Hepatocyte (in vitro differentiated cells): ENCODE measurements around the gene UHRF1. TPM values are rescaled to one million over a fixed set of nuclear protein-coding genes. Genes with fewer than 3 reads are reported as not detected.

Experiments
- DNase-seq: peaks from one replicate; pipeline ENCODE4 v3.0.0-alpha.2; 2016; ENCODE audit warnings: low spot score
- H2AFZ ChIP-seq: fragments of 200-600 bp; sonication (generic); 2 replicates; pipeline ENCODE4 v1.6.0; 2016; ENCODE audit warnings: antibody characterized with exemption, mild to moderate bottlenecking
- H3K27ac ChIP-seq: fragments of 200-600 bp; sonication (generic); 2 replicates; pipeline ENCODE4 v1.5.1; 2016; ENCODE audit warnings: mild to moderate bottlenecking
- H3K27me3 ChIP-seq: fragments of 200-600 bp; sonication (generic); 2 replicates; pipeline ENCODE4 v1.6.1; 2016
- H3K36me3 ChIP-seq: fragments of 200-600 bp; sonication (generic); replicated peaks from 2 replicates; pipeline ENCODE4 v1.5.1; 2016; ENCODE audit warnings: low read depth; ENCODE audit not compliant: insufficient read depth
- H3K4me1 ChIP-seq: fragments of 200-600 bp; sonication (generic); 2 replicates; pipeline ENCODE4 v1.5.1; 2016; ENCODE audit warnings: mild to moderate bottlenecking, moderate library complexity; ENCODE audit not compliant: insufficient read depth
- H3K4me2 ChIP-seq: fragments of 200-600 bp; sonication (generic); 2 replicates; pipeline ENCODE4 v1.6.0; 2016
- H3K4me3 ChIP-seq: fragments of 200-600 bp; sonication (generic); 2 replicates; pipeline ENCODE4 v1.5.1; 2016; ENCODE audit warnings: mild to moderate bottlenecking
- H3K79me2 ChIP-seq: fragments of 200-600 bp; sonication (generic); 2 replicates; pipeline ENCODE4 v1.6.0; 2017; ENCODE audit warnings: mild to moderate bottlenecking
- H3K9me2 ChIP-seq: fragments of 200-600 bp; sonication (generic); replicated peaks from 2 replicates; pipeline ENCODE4 v1.6.0; 2017; ENCODE audit warnings: mild to moderate bottlenecking; ENCODE audit not compliant: insufficient read depth
- H3K9me3 ChIP-seq: fragments of 200-600 bp; sonication (generic); 2 replicates; pipeline ENCODE4 v1.5.1; 2016; ENCODE audit warnings: low read depth, mild to moderate bottlenecking
- H4K20me1 ChIP-seq: fragments of 200-600 bp; sonication (generic); 2 replicates; pipeline ENCODE4 v1.6.0; 2016; ENCODE audit warnings: mild to moderate bottlenecking; ENCODE audit not compliant: insufficient read depth, poor library complexity, severe bottlenecking
- EZH2 ChIP-seq: fragments of 200-600 bp; sonication (generic); IDR thresholded peaks from 2 replicates; pipeline ENCODE4 v1.6.1; 2016; ENCODE audit warnings: antibody characterized with exemption, mild to moderate bottlenecking, borderline replicate concordance
- EZH2phosphoT487 ChIP-seq: fragments of 200-600 bp; sonication (generic); IDR thresholded peaks from one replicate; pipeline ENCODE4 v1.6.1; 2018; ENCODE audit warnings: antibody characterized with exemption, mild to moderate bottlenecking, low read depth, moderate library complexity; ENCODE audit not compliant: unreplicated experiment, severe bottlenecking
- WGBS: methylation state at CpG from one replicate; pipeline ENCODE4 v1.1.6; 2016; ENCODE audit warnings: low lambda C conversion rate; ENCODE audit errors: missing lambda C conversion rate; 5-methylcytosine and 5-hydroxymethylcytosine counted together
- polyA plus RNA-seq: library from polyadenylated mRNA; unstranded; fragments of >200 nt; fragmentation: Nextera tagmentation; extraction: Ambion mirVana; gene quantifications from 2 replicates; pipeline ENCODE4 v1.2.1, GENCODE V29; 2016
- total RNA-seq: library from RNA; depleted of rRNA; stranded (reverse); fragments of >200 nt; gene quantifications from 2 replicates; pipeline ENCODE4 v1.2.3, GENCODE V29; 2014
- TF ChIP-seq, protein P1 (sequence below): fragments of 200-600 bp; sonication (generic); IDR thresholded peaks from 2 replicates; pipeline ENCODE4 v1.5.1; 2016; ENCODE audit warnings: antibody characterized with exemption, mild to moderate bottlenecking; ENCODE audit not compliant: poor library complexity

The UHRF1 gene
- total and polyA plus RNA-seq, 2 experiments from 2014 or later: 9.9 to 11.5 TPM

DNA sequence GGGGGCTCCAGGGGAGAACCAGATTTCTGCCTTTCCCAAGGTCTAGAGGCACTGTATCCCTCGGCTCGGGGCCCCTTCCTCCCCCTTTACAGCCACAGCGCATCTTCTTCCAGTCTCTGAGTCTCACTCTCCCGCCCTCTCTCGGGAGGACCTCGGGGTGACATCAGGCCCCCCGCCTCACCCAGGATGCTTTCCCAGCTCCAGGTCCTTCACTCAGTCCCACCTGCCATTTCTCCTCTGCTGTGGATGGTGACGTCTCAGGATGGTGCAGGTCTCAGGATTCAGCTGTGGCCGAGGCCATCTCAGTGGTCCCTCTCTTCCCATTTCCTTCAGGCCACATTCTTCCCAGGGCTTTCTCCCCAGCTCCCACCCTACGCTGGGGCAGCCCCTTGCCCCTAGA, 46.0 kb downstream of the UHRF1 start:
- no peak overlapping the region for H2AFZ ChIP-seq
- no peaks in the 10 kb centered on the region for H3K36me3 ChIP-seq
- no peaks in the 10 kb centered on the region for H3K9me2 ChIP-seq
- TF ChIP-seq EZH2phosphoT487 (no peak), EZH2 (no peak)
- TF ChIP-seq, protein P1, sequence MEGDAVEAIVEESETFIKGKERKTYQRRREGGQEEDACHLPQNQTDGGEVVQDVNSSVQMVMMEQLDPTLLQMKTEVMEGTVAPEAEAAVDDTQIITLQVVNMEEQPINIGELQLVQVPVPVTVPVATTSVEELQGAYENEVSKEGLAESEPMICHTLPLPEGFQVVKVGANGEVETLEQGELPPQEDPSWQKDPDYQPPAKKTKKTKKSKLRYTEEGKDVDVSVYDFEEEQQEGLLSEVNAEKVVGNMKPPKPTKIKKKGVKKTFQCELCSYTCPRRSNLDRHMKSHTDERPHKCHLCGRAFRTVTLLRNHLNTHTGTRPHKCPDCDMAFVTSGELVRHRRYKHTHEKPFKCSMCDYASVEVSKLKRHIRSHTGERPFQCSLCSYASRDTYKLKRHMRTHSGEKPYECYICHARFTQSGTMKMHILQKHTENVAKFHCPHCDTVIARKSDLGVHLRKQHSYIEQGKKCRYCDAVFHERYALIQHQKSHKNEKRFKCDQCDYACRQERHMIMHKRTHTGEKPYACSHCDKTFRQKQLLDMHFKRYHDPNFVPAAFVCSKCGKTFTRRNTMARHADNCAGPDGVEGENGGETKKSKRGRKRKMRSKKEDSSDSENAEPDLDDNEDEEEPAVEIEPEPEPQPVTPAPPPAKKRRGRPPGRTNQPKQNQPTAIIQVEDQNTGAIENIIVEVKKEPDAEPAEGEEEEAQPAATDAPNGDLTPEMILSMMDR: no peak
- H4K20me1 ChIP-seq: no peaks in the 10 kb centered on the region
- no peak overlapping the region for H3K4me2 ChIP-seq
- H3K9me3 ChIP-seq: no peaks in the 10 kb centered on the region
- WGBS: over 99% methylated on average over 7 of the region's 10 CpGs
- no peaks in the 10 kb centered on the region for H3K79me2 ChIP-seq
- H3K4me3 ChIP-seq: no peak overlapping the region
- H3K27me3 ChIP-seq: no peaks in the 10 kb centered on the region
- H3K4me1 ChIP-seq: no peaks in the 10 kb centered on the region
- no peak overlapping the region for H3K27ac ChIP-seq
- no peak for DNase-seq

DNA sequence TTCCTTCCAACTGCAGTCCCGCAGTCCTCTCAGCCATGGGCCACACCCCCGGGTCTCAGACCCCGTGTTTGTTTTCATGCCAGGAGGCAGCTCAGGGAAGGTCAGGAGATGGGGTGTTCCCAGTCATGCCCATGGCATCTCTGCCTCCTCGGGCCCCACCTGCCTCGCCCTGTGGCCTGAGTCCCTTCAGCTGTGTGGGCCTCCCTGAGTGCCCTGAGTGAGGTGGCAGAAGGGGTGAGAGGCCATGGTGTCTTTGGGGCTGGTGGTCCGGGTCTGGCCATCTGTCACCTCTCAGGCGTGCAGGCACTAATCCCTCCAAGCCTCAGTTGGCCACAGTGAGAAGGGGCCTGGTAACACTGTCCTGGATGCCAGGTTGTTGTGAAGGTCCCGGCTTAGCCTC, 48.7 kb downstream of the UHRF1 start:
- Histone ChIP-seq H4K20me1 (no peaks in the 10 kb centered on the region), H3K4me2 (no peak overlapping the region), H3K36me3 (no peaks in the 10 kb centered on the region), H2AFZ (no peak overlapping the region), H3K27ac (no peak overlapping the region), H3K4me1 (no peaks in the 10 kb centered on the region), H3K9me3 (no peaks in the 10 kb centered on the region), H3K4me3 (no peak overlapping the region), H3K27me3 (no peaks in the 10 kb centered on the region), H3K9me2 (no peaks in the 10 kb centered on the region), H3K79me2 (no peaks in the 10 kb centered on the region)
- no peak for DNase-seq
- 94% methylated on average over 8 of the region's 8 CpGs for WGBS
- TF ChIP-seq EZH2phosphoT487: no peak
- no peak for TF ChIP-seq EZH2
- TF ChIP-seq, protein P1: no peak

DNA sequence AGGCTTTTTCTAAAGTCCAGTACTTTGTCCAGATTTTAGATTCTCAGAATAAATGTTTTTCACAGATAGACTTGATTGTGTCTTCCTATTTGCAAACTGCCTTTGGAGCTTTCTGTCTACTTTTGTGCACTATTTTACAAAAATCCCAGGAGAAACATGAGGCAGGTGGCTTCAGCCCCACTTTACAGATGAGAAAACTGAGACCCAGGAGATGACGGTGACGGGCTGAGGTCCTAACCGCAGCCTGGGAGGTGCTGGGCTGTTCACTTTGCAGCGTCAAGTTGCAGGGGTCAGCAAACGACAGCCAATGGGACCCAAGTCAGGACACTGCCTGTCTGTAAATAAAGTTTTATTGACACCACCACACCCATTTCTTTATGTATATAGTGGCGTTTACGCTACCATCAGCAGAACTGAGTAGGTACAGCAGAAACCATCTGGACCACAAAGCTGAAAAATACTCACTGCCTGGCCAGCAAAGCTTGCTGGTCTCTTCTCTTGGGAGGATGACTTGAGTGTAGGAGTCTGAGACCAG, 52.9 kb downstream of the UHRF1 start:
- no peak overlapping the region for H3K4me2 ChIP-seq
- no peaks in the 10 kb centered on the region for H3K27me3 ChIP-seq
- no peak overlapping the region for H2AFZ ChIP-seq
- H3K4me1 ChIP-seq: no peaks in the 10 kb centered on the region
- H3K27ac ChIP-seq: no peak overlapping the region
- H3K79me2 ChIP-seq: no peaks in the 10 kb centered on the region
- H3K9me2 ChIP-seq: no peaks in the 10 kb centered on the region
- no peak overlapping the region for H3K4me3 ChIP-seq
- no peaks in the 10 kb centered on the region for H4K20me1 ChIP-seq
- TF ChIP-seq, protein P1: no peak
- no peak for TF ChIP-seq EZH2phosphoT487
- no peak for TF ChIP-seq EZH2
- DNase-seq: no peak
- no peaks in the 10 kb centered on the region for H3K36me3 ChIP-seq
- WGBS: 96% methylated on average over 7 of the region's 7 CpGs
- H3K9me3 ChIP-seq: no peaks in the 10 kb centered on the region
